Measurements from ENCODE around the gene LGALS7.
A peak's percentile ranks its signal among the peaks of the same experiment; 100 is the strongest.
"Not testable (repeated sequence)": the region's sequence is repeated elsewhere in the genome, so short reads cannot be mapped to it uniquely, and the experiment has no call there.

Gene LGALS7

DNA sequence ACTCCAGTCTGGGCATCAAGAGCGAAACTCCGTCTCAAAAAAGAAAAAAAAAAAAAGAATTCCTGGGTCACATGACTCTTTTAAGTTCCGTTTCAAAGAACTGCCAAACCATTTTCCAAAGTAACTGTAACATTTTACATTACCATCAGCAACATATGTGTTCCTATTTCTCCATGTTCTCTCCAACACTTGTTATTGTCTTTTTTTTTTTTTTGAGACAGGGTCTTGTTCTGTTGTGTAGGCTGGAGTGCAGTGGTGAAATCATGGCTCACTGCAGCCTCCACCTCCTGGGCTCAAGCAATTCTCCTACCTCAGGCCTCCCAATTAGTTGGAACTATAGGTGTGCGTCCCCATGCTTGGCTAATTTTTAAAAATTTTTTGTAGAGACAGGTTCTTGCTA lies 22.2 kb upstream of the LGALS7 start:
- no peak for FAIRE-seq
- no peak for DNase-seq (ENCODE audit: insufficient read length)
- TF ChIP-seq POLR2A (IDR thresholded peaks at IDR 0.05; ENCODE audit: low read depth, low read length) (no peak), POLR2AphosphoS5 (IDR thresholded peaks at IDR 0.05; ENCODE audit: low read depth, low read length) (no peak), TAF1 (IDR thresholded peaks at IDR 0.05; ENCODE audit: borderline replicate concordance, low read depth, low read length) (no peak)

DNA sequence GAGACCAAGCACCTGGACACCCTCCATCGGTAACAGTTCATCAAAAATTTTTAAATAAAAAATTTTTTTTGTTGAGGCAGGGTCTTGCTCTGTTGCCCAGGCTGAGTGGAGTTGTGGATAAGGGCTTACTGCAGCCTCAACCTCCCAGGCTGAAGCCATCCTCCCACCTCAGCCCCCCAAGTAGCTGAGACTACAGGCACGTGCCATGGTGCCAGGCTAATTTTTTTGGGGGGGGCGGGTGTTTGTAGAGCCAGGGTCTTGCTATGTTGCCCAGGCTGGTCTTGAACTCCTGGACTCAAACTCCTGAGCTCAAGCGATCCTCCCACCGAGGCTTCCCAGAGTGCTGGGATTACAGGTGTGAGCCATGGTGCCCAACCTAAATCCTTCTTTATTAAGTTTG lies 20.4 kb upstream of the LGALS7 start:
- DNase-seq (ENCODE audit: insufficient read length): no peak
- TF ChIP-seq POLR2AphosphoS5 (IDR thresholded peaks at IDR 0.05; ENCODE audit: low read depth, low read length) (no peak), TAF1 (IDR thresholded peaks at IDR 0.05; ENCODE audit: borderline replicate concordance, low read depth, low read length) (no peak), POLR2A (IDR thresholded peaks at IDR 0.05; ENCODE audit: low read depth, low read length) (no peak)
- FAIRE-seq: no peak

DNA sequence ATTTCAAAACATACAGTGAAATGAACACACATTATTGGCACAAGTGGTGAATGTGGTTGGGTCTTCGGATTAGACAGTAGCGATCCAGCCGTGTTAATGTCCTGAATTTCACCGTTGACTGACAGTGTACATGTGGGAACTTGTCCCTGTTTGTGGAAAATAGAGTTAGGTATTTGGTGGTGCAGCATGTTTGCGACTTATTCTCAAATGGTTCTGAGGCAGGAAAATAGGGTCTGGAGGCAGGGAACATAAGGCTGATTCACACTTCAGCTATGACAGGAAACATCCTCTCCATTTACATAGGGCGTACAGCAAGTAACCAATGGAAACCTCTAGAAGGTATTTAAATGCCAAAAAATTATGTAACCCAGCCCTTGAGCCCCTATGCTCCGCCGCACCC lies 19.9 kb upstream of the LGALS7 start:
- no peak for FAIRE-seq
- DNase-seq (ENCODE audit: insufficient read length): no peak
- TF ChIP-seq POLR2AphosphoS5 (IDR thresholded peaks at IDR 0.05; ENCODE audit: low read depth, low read length) (no peak), TAF1 (IDR thresholded peaks at IDR 0.05; ENCODE audit: borderline replicate concordance, low read depth, low read length) (no peak), POLR2A (IDR thresholded peaks at IDR 0.05; ENCODE audit: low read depth, low read length) (no peak)

GRCh38 chr19:38792250-38793111 lies 19.2 kb upstream of the LGALS7 start:
- TF ChIP-seq TAF1 (IDR thresholded peaks at IDR 0.05; ENCODE audit: borderline replicate concordance, low read depth, low read length): no peak
- TF ChIP-seq POLR2A (IDR thresholded peaks at IDR 0.05; ENCODE audit: low read depth, low read length): no peak
- no peak for TF ChIP-seq POLR2AphosphoS5 (IDR thresholded peaks at IDR 0.05; ENCODE audit: low read depth, low read length)
- DNase-seq (ENCODE audit: insufficient read length) (no peak), FAIRE-seq (no peak)

DNA sequence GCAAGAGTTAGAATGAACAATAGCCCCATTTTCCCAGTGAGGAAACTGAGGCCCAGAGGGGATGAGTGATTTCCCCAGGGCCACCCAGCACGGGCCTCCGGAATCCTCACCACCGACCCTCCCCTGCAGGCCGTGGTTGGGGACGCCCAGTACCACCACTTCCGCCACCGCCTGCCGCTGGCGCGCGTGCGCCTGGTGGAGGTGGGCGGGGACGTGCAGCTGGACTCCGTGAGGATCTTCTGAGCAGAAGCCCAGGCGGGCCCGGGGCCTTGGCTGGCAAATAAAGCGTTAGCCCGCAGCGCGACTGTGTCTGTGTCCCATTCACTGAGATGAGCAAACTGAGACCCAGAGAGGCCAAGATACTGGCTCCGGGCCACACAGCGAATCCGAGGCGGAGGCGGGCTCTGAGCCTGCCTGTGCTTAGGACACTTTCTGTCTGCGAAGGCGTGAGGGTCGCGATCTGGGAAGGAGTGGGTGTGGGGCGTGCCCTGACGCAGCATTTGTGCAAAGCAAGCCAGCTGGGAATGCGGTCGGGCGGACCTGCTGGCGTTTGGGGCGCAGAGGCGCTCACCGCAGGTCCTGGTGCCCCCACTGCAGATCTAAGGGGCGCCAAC lies 18.2 kb upstream of the LGALS7 start:
- DNase-seq (ENCODE audit: insufficient read length): not testable (repeated sequence)
- FAIRE-seq: peak; percentile 100

GRCh38 chr19:38790507-38791403 lies 17.4 kb upstream of the LGALS7 start:
- not testable (repeated sequence) for DNase-seq (ENCODE audit: insufficient read length); FAIRE-seq

GRCh38 chr19:38788478-38789243 lies 15.3 kb upstream of the LGALS7 start, which contains the start of gene LGALS7B:
Gene LGALS7B, plus strand, starts transcription at chr19:38789200. Its CDS starts 27 bp downstream, at chr19:38789227.
- DNase-seq (ENCODE audit: insufficient read length) (no peak), FAIRE-seq (no peak)
- no peak for TF ChIP-seq POLR2AphosphoS5 (IDR thresholded peaks at IDR 0.05; ENCODE audit: low read depth, low read length)
- TF ChIP-seq TAF1 (IDR thresholded peaks at IDR 0.05; ENCODE audit: borderline replicate concordance, low read depth, low read length): no peak
- TF ChIP-seq POLR2A (IDR thresholded peaks at IDR 0.05; ENCODE audit: low read depth, low read length): no peak

- FAIRE-seq: no peak
- DNase-seq (ENCODE audit: insufficient read length): no peak
- no peak for TF ChIP-seq TAF1 (IDR thresholded peaks at IDR 0.05; ENCODE audit: borderline replicate concordance, low read depth, low read length)
- no peak for TF ChIP-seq POLR2A (IDR thresholded peaks at IDR 0.05; ENCODE audit: low read depth, low read length)
Observed at GRCh38 chr19:38786572-38787265, 13.4 kb upstream of the LGALS7 start.

- FAIRE-seq; DNase-seq (ENCODE audit: insufficient read length): not testable (repeated sequence)
Observed at GRCh38 chr19:38786061-38786460, 12.7 kb upstream of the LGALS7 start.

DNA sequence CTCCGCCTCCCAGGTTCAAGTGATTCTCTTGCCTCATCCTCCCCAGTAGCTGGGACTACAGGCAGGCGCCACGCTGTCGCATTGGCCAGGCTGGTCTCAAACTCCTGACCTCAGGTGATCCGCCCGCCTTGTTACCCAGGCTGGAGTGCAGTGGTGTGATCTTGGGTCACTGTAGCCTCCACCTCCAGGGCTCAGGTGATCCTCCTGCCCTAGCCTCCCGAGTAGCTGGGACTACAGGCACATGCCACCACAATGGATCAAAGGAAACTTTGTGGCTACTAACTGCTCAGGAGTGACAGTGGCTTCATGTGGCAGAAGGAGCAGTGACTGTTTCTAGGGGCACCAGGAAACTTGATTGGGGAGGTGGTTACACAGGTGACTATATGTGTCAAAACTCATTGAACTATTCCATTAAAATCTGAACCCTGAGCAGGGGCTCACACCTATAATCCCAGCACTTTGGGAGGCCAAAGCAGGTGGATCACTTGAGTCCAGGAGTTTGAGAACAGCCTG lies 11.9 kb upstream of the LGALS7 start:
- DNase-seq (ENCODE audit: insufficient read length) (no peak), FAIRE-seq (no peak)
- no peak for TF ChIP-seq POLR2AphosphoS5 (IDR thresholded peaks at IDR 0.05; ENCODE audit: low read depth, low read length)
- no peak for TF ChIP-seq POLR2A (IDR thresholded peaks at IDR 0.05; ENCODE audit: low read depth, low read length)

DNA sequence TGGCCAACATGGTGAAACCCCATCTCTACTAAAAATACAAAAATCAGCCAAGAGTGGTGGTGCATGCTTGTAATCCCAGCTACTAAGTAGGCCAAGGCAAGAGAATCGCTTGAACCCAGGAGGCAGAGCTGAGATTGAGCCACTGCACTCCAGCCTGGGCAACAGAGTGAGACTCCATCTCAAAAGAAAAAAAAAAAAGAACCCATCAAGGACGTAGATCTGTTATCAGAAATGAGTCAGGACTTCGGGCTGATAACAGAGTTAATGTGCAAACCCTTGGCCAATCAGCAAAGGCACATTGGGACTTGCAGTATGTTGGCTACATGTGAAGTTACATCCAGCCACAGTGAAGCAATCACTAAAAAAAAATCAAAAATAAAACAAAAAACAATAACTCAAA lies 10.9 kb upstream of the LGALS7 start:
- FAIRE-seq (no peak), DNase-seq (ENCODE audit: insufficient read length) (no peak)
- TF ChIP-seq POLR2A (IDR thresholded peaks at IDR 0.05; ENCODE audit: low read depth, low read length) (no peak), POLR2AphosphoS5 (IDR thresholded peaks at IDR 0.05; ENCODE audit: low read depth, low read length) (no peak), TAF1 (IDR thresholded peaks at IDR 0.05; ENCODE audit: borderline replicate concordance, low read depth, low read length) (no peak)

DNA sequence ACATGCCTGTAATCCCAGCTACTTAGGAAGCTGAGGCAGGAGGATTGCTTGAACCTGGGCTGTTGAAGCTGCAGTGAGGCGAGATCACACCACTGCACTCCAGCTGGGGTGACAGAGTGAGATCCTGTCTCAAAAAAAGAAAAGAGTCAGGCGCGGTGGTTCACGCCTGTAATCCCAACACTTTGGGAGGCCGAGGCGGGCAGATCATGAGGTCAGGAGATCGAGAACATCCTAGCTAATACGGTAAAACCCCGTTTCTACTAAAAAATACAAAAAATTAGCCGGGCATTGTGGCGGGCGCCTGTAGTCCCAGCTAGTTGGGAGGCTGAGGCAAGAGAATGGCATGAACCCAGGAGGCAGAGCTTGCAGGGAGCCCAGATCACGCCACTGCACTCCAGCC lies 8.9 kb upstream of the LGALS7 start:
- not testable (repeated sequence) for FAIRE-seq; DNase-seq (ENCODE audit: insufficient read length)
